Activated T-helper 17 cell treated with anti-CD3 and anti-CD28 coated beads, Interleukin-2, amount 50 U/mL, for 72 hours (primary cell): ENCODE measurements around the gene MFAP1. TPM values are rescaled to one million over a fixed set of nuclear protein-coding genes. Genes with fewer than 3 reads are reported as not detected.
A peak's percentile ranks its signal among the peaks of the same experiment; 100 is the strongest.
"Not testable (repeated sequence)": the region's sequence is repeated elsewhere in the genome, so short reads cannot be mapped to it uniquely, and the experiment has no call there.

ENCODE experiments used
- ATAC-seq: fragments of 150-1000 bp; cut with Tn5 transposase; replicated peaks from 2 replicates; pipeline ENCODE4 v1.10.0; 2021; ENCODE audit warnings: mild to moderate bottlenecking, moderate library complexity
- H3K27ac Mint-ChIP-seq: one replicate; pipeline ENCODE4 v1.8.0; 2022; ENCODE audit warnings: mixed read lengths
- H3K27me3 Mint-ChIP-seq: one replicate; pipeline ENCODE4 v1.8.0; 2022; ENCODE audit warnings: mixed read lengths
- H3K36me3 Mint-ChIP-seq: one replicate; pipeline ENCODE4 v1.8.0; 2022; ENCODE audit warnings: low read depth, mild to moderate bottlenecking, mixed read lengths
- H3K4me1 Mint-ChIP-seq: one replicate; pipeline ENCODE4 v1.8.0; 2022; ENCODE audit warnings: mixed read lengths
- H3K4me3 Mint-ChIP-seq: one replicate; pipeline ENCODE4 v1.8.0; 2022; ENCODE audit warnings: mild to moderate bottlenecking, mixed read lengths
- H3K9me3 Mint-ChIP-seq: one replicate; pipeline ENCODE4 v1.8.0; 2022; ENCODE audit warnings: mixed read lengths
- total RNA-seq, 2 donors: library from RNA; stranded (reverse); gene quantifications; one replicate each; pipeline ENCODE4 v1.2.3, GENCODE V29; 2022

The MFAP1 gene
- total RNA-seq, 2 donors from 2014 or later = 46.5 to 63.4 TPM

DNA sequence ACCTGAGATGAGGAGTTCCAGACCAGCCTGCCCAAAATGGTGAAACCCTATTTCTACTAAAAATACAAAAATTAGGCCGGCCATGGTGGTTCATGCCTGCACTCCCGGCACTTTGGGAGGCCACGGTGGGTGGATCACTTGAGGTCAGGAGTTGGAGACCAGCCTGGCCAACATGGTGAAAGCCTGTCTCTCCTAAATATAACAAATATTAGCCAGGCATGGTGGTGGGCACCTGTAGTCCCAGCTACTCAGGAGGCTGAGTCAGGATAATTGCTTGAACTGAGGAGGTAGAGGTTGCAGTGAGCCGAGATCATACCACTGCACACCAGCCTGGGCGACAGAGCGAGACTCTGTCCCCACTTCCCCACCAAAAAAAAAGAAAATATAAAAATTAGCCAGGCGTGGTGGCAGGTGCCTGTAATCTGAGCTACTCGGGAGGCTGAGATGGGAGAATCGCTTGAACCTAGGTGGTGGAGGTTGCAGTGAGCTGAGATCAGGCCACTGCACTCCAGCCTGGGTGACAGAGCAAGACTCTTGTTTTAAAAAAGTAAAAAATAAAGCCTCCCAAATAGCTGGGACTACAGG lies 6.3 kb upstream of the MFAP1 start:
- H3K4me1 Mint-ChIP-seq, H3K27me3 Mint-ChIP-seq, H3K9me3 Mint-ChIP-seq, ATAC-seq: not testable (repeated sequence)
- H3K4me3 Mint-ChIP-seq = peak overlapping the region; percentile 98
- H3K36me3 Mint-ChIP-seq = peaks cover 92% of the 10 kb centered on the region
- H3K27ac Mint-ChIP-seq = peak overlapping the region; percentile 65

DNA sequence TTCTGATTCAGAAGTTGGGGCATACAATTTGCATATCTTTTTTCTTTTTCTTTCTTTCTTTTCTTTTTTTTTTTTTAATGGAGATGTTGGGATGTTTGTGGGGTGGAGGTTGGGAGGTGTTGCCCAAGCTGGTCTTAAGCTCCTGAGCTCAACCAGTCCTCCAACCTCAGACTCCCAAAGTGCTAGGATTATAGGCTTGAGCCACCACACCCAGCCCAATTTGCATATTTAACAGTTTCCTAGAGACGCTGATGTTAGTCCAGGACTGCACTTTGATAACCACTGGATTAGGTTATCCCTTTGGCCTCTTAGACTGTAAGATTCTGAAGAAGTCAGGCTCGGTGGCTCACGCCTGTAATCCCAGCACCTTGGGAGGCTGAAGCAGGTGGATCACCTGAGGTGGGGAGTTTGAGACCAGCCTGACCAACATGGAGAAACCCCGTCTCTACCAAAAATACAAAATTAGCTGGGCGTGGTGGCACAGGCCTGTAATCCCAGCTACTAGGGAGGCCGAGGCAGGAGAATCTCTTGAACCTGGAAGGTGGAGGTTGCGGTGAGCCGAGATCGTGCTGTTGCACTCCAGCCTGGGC lies 5.6 kb upstream of the MFAP1 start:
- not testable (repeated sequence) for H3K27me3 Mint-ChIP-seq, H3K4me1 Mint-ChIP-seq, ATAC-seq, H3K9me3 Mint-ChIP-seq
- Mint-ChIP-seq H3K36me3 (peaks cover 84% of the 10 kb centered on the region), H3K4me3 (peak overlapping the region; percentile 98), H3K27ac (peak overlapping the region; percentile 65)

DNA sequence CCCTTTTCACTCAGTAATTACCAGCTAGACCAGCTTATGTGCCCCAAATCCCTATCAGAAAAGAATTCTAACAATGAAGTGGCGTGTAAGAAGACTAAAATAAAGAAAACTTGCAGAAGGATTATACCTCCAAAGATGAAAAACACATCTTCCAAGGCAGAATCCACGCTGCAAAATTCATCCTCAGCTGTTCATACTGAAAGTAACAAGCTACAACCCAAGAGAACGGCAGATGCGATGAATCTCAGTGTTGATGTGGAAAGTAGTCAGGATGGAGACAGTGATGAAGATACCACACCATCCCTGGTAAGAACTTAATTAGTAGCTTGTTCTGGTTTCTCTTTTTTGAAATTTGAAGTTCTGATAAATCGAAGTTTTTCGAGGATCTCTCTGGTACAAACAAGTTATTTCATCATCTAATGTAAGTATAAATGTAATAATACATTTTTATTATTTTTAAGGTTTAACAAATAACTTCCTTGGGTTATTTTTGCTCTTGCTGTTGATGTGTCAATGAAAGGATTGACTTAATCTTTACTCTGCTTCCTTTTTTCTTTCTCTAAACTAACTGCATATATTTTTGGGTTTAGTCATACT lies 3.7 kb upstream of the MFAP1 start:
- peak overlapping the region; percentile 81 for H3K27ac Mint-ChIP-seq
- H3K9me3 Mint-ChIP-seq = no peaks in the 10 kb centered on the region
- peak overlapping the region; percentile 98 for H3K4me3 Mint-ChIP-seq
- ATAC-seq = peak; percentile 42
- H3K4me1 Mint-ChIP-seq = peaks cover 15% of the 10 kb centered on the region
- H3K36me3 Mint-ChIP-seq = peaks cover 81% of the 10 kb centered on the region
- H3K27me3 Mint-ChIP-seq = no peaks in the 10 kb centered on the region

DNA sequence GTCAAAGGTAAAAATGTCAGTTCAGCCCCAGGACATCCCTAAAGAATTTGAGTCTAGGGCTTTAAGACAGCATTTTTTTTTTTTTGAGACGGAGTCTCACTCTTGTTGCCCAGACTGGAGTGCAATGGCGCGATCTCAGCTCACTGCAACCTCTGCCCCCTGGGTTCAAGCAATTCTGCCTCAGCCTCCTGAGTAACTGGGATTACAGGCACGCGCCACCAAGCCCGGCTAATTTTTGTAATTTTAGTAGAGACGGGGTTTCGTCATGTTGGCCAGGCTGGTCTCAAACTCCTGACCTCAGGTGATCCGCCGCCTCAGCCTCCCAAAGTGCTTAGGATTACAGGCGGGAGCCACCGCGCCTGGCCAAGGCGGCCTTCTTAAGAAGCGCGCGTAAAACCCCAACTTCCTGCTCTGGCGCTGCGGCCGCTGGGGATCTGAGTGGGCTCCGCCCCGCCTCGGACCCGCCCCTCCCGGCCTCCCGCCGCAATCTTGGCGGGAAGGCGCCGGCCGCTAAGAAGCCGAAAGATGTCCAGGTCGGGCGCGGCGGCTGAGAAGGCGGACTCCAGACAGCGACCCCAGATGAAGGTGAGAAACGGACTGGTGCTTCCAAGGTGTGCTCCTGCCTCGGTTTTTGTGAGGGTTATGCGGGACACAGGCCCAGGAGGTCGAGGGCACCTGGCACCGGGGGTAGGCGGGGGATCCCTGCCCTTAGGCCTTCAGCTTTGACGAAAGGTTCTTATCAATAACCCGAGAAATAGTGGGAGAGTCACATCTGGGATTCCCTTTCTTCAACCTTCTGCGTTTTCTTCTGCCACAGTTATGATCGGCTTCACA lies 2.2 kb upstream of the MFAP1 start, which contains the start of gene WDR76:
WDR76 (plus strand) TSS at position 495 of the 834 bp plus-strand sequence; CDS start at position 526, 31 bp downstream.
- peaks cover 81% of the 10 kb centered on the region for H3K36me3 Mint-ChIP-seq
- H3K27ac Mint-ChIP-seq = peak within 1 kb of the TSS; percentile 81
- H3K9me3 Mint-ChIP-seq = no peaks in the 10 kb centered on the region
- H3K4me1 Mint-ChIP-seq = peaks cover 16% of the 10 kb centered on the region
- H3K27me3 Mint-ChIP-seq = no peaks in the 10 kb centered on the region
- peak within 1 kb of the TSS; percentile 98 for H3K4me3 Mint-ChIP-seq
- ATAC-seq = peak; percentile 75

DNA sequence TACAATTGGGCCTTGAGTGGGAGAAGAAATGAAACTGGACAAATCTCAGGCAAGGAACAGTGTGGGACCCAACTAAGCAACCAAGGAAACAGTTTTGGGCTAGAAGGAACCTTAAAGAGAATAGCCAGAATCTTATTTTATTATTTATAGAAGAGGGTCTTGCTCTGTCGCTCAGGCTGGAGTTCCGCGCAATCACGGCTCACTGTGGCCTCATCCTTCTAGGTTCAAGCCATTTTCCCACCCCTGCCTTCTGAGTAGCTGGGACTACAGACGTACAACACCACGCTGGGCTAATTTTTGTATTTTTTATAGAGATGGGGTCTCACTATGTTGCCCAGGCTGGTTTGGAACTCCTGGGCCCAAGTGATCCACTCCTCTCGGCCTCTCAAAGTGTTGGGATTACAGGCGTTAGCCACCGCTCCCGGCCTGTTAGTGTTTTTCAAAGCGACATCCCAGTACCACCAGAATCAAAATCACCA lies 1.6 kb upstream of the MFAP1 start:
- Mint-ChIP-seq H3K36me3 (peaks cover 81% of the 10 kb centered on the region), H3K9me3 (no peaks in the 10 kb centered on the region), H3K4me1 (peaks cover 22% of the 10 kb centered on the region), H3K27ac (peak overlapping the region; percentile 81), H3K4me3 (peak overlapping the region; percentile 98), H3K27me3 (no peaks in the 10 kb centered on the region)
- ATAC-seq = no peak

DNA sequence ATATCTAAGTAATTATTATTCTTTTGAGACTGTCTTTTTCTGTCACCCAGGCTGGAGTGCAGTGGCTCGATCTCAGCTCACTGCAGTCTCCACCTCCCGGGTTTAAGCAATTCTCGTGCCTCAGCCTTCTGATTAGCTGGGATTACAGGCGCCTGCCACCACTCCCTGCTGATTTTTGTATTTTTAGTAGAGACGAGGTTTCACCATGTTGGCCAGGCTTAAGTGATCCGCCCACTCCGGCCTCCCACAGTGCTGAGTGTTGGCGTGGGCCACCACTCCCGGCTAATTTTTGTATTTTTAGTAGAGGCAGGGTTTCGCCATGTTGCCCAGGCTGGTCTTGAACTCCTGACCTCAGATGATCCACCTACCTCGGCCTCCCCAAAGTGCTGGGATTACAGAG lies 815 bp upstream of the MFAP1 start:
- H3K36me3 Mint-ChIP-seq = peaks cover 79% of the 10 kb centered on the region
- H3K27ac Mint-ChIP-seq = peak overlapping the region; percentile 38
- H3K27me3 Mint-ChIP-seq, H3K9me3 Mint-ChIP-seq, ATAC-seq: not testable (repeated sequence)
- peaks cover 22% of the 10 kb centered on the region for H3K4me1 Mint-ChIP-seq
- peak overlapping the region; percentile 98 for H3K4me3 Mint-ChIP-seq

DNA sequence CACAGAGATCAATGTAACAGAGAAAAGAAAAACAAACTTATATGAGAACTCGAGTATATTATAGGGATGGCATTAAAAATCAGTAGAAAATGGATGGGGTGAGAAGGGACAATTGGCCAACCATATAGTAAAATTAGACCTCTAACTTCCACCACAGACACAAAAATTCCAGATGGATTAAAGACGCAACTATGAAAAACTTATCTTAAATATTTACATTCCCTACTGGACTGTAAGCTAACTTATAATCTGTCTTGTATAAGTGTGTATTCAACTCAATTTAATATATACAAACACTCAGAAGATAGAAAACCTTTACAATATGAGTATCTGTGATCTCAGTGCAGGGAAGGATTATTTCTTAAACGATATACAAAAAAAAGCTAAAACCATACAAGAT lies 3.0 kb downstream of the MFAP1 start:
- no peaks in the 10 kb centered on the region for H3K27me3 Mint-ChIP-seq
- H3K36me3 Mint-ChIP-seq = peaks cover 78% of the 10 kb centered on the region
- H3K9me3 Mint-ChIP-seq = no peaks in the 10 kb centered on the region
- H3K4me3 Mint-ChIP-seq = peak overlapping the region; percentile 98
- H3K4me1 Mint-ChIP-seq = peaks cover 17% of the 10 kb centered on the region
- ATAC-seq = no peak
- H3K27ac Mint-ChIP-seq = peak overlapping the region; percentile 0

DNA sequence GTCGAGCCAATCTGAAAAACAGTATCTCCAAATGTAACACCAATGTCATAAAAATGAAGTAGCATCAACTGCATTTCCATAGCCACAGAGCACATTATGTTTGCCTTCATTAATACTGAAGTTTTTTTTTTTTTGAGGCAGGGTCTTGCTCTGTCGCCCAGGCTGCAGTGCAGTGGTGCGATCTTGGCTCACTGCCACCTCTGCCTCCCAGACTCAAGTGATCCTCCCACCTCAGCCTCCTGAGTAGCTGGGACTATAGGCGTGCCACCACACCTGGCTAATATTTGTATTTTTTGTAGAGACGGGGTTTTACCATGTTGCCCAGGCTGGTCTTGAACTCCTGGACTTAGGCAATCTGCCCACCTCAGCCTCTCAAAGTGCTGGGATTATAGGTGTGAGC lies 9.4 kb downstream of the MFAP1 start:
- Mint-ChIP-seq H3K4me1 (peaks cover 17% of the 10 kb centered on the region), H3K36me3 (peaks cover 98% of the 10 kb centered on the region)
- H3K9me3 Mint-ChIP-seq, H3K27ac Mint-ChIP-seq, ATAC-seq, H3K27me3 Mint-ChIP-seq, H3K4me3 Mint-ChIP-seq: not testable (repeated sequence)

DNA sequence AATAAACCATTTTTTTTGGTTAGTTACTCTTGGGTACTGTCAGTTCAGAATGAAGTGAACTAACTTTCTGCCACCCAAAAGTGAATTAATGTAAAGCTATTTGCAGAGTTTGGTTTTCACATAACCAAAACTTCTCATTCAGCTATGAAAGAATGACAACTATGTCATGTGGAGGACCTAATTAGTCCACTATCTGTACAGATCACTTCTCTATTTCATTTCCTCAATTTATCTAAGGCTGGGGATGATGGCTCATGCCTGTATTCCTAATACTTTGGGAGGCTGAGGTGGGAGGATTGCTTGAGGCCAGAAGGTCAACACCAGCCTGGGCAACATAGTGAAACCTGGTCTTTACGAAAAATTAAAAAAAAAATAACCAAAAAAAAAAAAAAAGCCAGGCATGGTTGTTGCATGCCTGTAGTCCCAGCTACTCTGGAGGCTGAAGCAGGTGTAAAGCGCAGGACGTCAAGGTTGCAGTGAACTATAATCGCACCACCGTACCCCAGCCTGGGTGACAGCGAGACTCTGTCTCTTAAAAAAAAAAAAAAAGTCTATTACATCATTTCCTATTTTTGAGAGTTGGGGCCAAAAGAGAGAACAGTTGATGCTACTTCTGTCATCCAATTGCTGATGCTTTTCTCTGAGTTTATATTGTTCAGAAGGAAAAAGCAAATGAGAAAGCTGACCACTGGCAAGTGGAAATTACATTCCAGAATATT lies 15.4 kb downstream of the MFAP1 start:
- Mint-ChIP-seq H3K4me1 (peaks cover 4% of the 10 kb centered on the region), H3K27ac (no peak overlapping the region), H3K27me3 (no peaks in the 10 kb centered on the region), H3K9me3 (no peaks in the 10 kb centered on the region), H3K36me3 (peaks cover 100% of the 10 kb centered on the region), H3K4me3 (no peak overlapping the region)
- ATAC-seq = no peak

DNA sequence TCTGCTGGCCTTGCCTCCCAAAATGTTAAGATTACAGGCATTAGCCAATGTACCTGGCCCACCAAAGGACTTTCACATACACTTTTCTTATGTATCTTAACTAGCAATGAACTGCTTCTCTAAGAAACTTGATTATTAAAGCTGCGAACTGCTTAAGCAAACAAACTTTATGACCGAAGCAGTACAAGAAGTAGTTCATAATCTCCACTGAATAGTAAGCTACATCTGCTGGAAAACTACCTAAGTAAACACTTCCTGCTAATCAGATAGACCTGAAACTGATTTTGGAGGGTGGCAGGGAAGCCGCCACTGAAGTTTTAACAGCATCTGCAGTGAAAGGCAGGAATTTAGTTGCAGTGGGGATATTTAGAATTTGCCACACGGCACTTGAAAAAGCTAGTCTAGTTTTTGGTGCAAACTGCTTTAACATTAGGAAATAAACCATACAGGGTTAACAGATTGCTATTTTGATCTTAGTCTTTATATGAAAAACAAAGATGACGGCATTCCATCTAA lies 16.0 kb downstream of the MFAP1 start:
- H3K36me3 Mint-ChIP-seq = peaks cover 100% of the 10 kb centered on the region

DNA sequence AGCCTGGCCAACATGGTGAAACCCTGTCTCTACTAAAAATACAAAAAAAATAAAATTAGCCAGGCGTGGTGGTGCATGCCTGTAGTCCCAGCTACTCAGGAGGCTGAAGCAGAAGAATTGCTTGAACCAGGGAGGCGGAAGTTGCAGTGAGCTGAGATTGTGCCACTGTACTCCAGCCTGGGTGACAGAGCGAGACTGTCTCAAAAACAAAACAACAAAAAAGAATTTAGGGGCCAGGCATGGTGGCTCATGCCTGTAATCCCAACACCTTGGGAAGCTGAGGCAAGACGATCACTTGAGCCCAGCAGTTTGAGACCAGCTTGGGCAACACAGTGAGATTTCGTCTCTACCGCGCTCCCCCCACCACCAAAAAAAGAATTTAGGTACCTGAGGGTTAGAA lies 21.8 kb downstream of the MFAP1 start:
- peaks cover 100% of the 10 kb centered on the region for H3K36me3 Mint-ChIP-seq
- H3K27ac Mint-ChIP-seq = not testable (repeated sequence)

More for the DNA sequence above, 16.0 kb downstream of the MFAP1 start:
- H3K4me3 Mint-ChIP-seq = no peak overlapping the region
- H3K9me3 Mint-ChIP-seq = no peaks in the 10 kb centered on the region
- ATAC-seq = no peak
- no peaks in the 10 kb centered on the region for H3K27me3 Mint-ChIP-seq
- H3K4me1 Mint-ChIP-seq = peaks cover 4% of the 10 kb centered on the region
- no peak overlapping the region for H3K27ac Mint-ChIP-seq

DNA sequence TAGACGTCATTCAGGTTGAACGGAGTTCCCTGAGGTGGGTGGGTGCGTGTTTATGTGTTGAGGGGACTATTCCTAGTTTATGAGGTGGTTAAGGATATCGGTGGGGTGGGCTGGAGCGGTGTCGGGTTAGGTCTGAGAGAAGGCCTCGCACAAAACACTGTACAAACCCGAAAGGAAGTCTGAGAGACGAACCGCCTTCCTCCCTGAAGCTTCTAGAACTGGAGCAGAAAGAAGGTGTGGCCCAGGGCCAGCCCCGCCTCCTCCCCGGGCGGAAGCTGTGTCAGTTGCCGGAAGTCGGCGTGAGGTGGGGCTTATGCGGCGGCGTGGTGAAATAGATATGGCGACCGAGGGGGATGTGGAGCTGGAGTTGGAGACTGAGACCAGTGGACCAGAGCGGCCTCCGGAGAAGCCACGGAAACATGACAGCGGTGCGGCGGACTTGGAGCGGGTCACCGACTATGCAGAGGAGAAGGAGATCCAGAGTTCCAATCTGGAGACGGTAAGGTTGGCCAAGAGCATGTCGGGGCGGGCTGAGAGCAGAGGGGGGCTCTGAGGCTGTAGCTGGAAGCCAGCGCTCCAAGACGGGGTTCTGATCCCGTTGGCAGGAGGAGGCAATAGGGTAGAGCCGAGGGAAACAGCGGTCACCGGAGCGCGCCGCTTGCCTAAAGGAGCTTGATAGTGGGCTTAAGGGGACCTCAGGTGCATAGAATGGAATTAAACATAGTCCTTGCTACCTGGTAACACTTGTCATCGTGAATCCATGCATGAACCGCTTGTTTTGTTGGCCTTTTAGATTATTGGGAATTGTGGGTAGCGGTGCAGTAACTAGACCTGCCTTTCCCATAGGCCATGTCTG lies 24.0 kb downstream of the MFAP1 start, which contains the start of gene HYPK:
HYPK (plus strand) TSS at position 314 of the 856 bp plus-strand sequence; CDS start at position 338, 24 bp downstream.
- Mint-ChIP-seq H3K36me3 (peaks cover 100% of the 10 kb centered on the region), H3K4me1 (peaks cover 30% of the 10 kb centered on the region)
- ATAC-seq = peak; percentile 99

More for the DNA sequence above, 21.8 kb downstream of the MFAP1 start:
- peaks cover 23% of the 10 kb centered on the region for H3K4me1 Mint-ChIP-seq
- not testable (repeated sequence) for ATAC-seq, H3K27me3 Mint-ChIP-seq, H3K9me3 Mint-ChIP-seq, H3K4me3 Mint-ChIP-seq

DNA sequence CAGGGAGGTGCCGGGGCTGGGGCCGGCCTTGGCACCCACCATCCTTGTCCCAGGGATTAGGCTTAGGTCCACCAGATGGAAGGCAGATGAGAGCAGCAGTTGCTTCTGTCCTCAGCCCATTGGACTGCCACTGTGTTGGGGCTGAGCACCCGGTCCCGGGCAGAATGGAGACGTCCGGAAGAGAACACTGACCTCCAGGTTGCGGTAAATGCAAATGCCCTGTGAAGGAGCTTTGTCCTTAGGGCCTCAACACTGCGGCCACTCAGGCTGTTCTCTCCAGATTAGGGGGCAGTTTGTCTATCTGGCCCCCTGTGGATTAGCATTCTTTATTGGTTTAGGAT lies 24.6 kb downstream of the MFAP1 start, which contains the start of gene SERINC4:
SERINC4 (minus strand) TSS at position 276 of the 341 bp plus-strand sequence; CDS start at position 42, 234 bp downstream.
- Mint-ChIP-seq H3K27me3 (no peaks in the 10 kb centered on the region), H3K4me3 (peak within 1 kb of the TSS; percentile 96), H3K27ac (peak within 1 kb of the TSS; percentile 95), H3K9me3 (no peaks in the 10 kb centered on the region), H3K36me3 (peaks cover 100% of the 10 kb centered on the region), H3K4me1 (peaks cover 36% of the 10 kb centered on the region)
- no peak for ATAC-seq

More for the DNA sequence above, 24.0 kb downstream of the MFAP1 start, which contains the start of gene HYPK:
- Mint-ChIP-seq H3K9me3 (no peaks in the 10 kb centered on the region), H3K27ac (peak within 1 kb of the TSS; percentile 95), H3K4me3 (peak within 1 kb of the TSS; percentile 96), H3K27me3 (no peaks in the 10 kb centered on the region)
